Stimulated activated CD8-positive, alpha-beta memory T cell treated with anti-CD3 and anti-CD28 coated beads, Interleukin-7, amount 100 ng/mL, for 1 hour (primary cell): Measurements from ENCODE around the gene PTGES3.
"Not testable (repeated sequence)": the region's sequence is repeated elsewhere in the genome, so short reads cannot be mapped to it uniquely, and the experiment has no call there.

Experiments used
- DNase-seq, 2 donors: peaks; one replicate each; pipeline ENCODE4 v3.0.0-alpha.2; 2020; ENCODE audit warnings: low read depth in 2 of 2

Gene PTGES3

DNA sequence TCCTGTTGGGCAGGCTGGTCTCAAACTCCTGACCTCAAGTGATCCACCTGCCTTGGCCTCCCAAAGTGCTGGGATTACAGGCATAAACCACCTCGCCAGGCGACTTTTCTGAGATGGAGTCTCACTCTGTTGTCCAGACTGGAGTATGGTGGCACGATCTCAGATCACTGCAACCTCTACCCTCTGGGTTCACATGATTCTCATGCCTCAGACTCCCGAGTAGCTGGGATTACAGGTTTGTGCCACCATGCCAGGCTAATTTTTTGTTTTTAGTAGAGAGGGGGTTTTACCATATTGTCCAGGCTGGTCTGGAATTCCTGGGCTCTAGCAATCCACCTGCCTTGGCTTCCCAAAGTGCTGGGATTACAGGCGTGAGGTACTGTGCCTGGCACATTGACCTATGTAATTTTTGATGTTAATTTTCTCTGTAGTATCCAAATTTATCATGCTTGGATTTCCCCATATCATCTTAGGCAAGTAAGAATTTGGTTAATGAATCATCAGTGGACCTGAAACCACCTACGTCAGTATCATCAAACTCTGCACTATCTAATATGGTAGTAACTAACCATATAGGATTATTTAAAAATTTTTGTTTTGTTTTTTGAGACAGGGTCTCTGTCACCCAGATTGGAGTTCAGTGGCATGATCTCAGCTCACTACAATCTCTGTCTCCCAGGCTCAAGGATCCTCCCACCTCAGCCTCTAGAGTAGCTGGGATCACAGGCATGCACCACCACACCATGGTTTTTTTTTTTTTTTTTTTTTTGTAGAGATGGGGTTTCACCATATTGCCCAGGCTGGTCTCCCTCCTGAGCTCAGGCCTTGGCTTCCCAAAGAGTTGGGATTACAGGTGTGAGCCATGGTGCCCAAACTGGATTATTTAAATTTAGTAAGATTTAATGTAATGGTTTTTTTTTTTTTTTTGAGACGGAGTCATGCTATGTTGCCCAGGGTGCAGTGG lies 30.4 kb downstream of the PTGES3 start:
- DNase-seq: no peak

DNA sequence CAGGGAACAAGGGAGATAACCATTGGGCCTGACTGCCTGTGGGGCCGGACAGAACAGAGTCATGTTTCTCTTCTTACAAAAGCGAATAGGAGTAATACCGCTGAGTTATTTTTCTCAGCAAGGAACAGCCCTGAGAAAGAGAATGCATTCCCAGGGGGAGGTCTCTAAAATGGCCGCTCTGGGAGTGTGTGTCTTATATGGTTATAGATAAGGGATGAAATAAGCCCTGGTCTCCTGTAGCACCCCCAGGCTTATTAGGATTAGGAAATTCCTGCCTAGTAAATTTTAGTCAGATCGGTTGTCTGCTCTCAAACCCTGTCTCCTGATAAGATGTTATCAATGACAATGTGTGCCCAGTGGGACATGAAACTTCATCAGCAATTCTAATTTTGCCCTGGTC lies 34.3 kb downstream of the PTGES3 start:
- not testable (repeated sequence) for DNase-seq

DNA sequence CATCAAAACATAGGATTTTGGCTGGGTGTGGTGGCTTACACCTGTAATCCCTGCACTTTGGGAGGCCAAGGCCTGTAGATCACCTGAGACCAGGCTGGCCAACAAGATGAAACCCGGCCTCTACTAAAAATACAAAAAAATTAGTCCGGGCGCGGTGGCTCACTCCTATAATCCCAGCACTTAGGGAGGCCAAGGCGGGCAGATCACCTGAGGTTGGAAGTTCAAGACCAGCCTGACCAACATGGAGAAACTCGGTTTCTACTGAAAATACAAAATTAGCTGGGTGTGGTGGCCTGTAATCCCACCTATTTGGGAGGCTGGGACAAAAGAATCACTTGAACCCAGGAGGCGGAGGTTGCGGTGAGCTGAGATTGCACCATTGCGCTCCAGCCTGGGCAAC lies 40.1 kb downstream of the PTGES3 start:
- not testable (repeated sequence) for DNase-seq

- peak; percentile 71 to 80 for DNase-seq
Observed at GRCh38 chr12:56645717-56646446, 42.2 kb downstream of the PTGES3 start, which contains the start of gene ATP5F1B. ATP5F1B (minus strand) TSS chr12:56645984; CDS start chr12:56645963, 21 bp downstream.

DNA sequence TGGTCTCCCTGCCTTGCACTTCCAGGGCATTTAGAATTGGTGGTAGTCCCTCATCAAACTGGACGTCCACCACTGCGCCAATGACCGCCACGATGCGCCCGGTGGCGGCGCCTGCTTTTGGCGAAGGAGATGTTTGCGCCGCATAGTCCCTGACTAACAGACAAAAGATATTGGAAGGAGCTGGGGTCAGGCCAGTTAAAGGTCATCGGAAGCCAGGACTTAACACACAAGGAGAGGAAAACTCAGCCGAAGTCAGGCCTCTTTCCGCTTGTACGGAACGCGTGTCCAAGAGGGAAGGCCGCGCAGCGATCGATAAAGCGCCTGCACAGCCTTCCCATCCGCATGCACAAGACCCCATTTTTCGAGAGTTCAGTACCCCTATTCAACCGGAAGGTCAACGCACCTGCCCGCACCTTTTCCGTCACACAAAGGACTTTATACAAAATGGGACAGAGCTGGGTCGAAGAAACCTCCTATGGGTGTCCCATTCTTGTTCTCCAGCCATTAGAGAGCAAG lies 42.8 kb downstream of the PTGES3 start:
- DNase-seq: no peak

DNA sequence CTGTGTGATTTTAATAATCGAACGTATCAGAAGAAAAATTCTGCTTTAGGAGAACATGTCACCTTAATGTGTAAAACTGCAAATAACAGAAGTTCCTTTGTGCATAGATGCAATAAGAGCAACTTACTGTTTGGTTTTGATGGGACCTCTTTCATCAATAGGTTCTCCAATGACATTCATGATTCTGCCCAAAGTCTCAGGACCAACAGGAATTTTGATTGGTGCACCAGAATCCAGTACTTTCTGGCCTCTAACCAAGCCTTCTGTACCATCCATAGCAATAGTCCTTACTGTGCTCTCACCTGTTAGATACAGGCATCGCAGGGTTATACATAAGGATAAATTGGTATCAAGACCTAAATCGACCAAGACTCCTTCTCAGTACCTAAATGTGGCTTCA lies 43.4 kb downstream of the PTGES3 start:
- no peak for DNase-seq

- DNase-seq: no peak
Observed at GRCh38 chr12:56641219-56641618, 46.9 kb downstream of the PTGES3 start.

- no peak for DNase-seq
Observed at GRCh38 chr12:56637621-56638020, 50.5 kb downstream of the PTGES3 start.

DNA sequence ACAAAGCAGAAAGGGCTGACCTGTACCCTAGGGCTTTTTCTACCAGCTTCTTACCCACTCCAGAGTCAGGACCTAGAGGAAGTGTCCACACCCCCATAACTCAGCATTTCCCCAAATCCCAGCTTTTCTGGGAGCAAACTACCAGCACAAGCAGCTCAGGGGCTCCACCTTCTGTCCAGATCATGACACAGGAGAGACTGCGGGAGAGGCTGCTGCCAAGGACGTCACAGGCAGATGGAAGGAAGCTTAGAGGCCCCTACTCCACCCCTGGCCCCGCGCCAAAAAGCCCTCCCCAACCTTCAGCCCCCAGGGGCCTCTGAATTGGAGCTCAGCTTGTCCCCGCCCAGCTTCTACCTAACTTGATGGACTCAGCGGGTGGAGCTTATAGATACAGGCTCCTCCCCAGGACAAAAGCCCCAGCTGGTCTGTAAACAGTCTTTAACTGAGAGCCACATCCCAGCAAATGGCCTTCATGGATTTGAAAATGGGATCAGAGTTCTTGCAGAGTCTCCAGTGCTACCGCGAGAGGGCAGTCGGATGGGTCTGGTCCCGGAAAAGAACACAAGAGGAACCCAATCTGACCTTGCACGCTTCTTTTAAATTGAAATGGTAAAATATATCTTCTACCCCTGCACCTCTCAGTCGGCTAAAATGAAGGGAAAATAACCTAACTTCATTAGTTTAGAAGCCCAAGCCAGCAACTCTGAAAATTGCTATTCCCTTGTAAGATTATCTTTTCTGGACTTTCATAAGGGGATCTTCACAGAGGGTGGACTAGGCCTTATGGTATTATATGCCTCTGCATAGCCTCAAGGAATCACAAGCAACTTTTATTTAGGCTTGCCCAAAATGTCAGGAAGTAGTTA lies 51.2 kb downstream of the PTGES3 start:
- DNase-seq: peak; percentile 82 to 91

GRCh38 chr12:56635806-56636674 lies 52.0 kb downstream of the PTGES3 start:
- DNase-seq: peak; percentile 57 to 58

DNA sequence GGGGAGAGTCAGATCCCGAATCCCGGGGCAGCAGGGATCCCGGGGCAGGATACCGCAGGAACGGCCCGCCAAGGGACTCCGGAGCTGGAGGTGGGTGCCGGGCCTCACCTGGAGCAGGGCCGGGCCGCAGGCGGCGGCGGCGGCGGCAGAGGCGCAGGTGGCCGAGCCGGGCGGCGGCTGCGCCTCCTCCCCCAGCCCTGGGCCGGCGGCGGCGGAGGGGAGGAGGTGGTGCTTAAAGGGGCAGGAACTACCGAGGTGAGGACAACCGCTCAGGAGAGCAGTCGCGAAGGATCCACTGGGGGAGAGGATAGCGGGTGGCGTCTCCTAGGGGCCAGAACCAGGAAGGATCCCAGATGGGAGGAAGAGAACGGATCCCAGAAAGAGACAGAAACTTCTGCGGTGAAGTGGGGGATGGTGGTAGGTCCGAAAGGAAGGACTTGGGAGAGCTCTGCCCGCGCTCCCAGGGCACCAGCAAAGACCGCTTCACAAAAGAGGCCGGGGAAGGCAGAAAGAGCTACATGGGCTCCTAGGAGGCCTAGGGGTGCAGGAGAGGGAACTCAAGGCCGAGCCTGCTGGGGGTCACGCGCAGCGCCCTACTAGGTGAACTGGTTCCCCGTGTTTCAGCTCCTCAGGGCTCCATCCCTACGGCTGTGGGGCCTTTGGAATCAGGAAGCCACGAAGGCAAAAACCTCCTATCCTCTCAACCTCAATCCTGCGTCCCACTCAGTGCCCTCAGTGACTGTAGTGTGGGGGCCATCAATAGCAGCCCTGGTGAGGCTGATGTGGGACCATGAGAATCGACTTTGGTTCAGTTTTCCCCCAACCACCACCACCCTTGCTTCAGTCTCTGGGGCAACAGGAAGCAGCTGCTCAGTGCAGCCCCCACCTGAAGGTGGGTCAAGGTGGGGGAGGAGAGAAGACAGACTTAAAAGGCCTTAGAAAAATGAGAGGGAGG lies 53.0 kb downstream of the PTGES3 start:
- peak in 1 of 2 donors; percentile 41 for DNase-seq

DNA sequence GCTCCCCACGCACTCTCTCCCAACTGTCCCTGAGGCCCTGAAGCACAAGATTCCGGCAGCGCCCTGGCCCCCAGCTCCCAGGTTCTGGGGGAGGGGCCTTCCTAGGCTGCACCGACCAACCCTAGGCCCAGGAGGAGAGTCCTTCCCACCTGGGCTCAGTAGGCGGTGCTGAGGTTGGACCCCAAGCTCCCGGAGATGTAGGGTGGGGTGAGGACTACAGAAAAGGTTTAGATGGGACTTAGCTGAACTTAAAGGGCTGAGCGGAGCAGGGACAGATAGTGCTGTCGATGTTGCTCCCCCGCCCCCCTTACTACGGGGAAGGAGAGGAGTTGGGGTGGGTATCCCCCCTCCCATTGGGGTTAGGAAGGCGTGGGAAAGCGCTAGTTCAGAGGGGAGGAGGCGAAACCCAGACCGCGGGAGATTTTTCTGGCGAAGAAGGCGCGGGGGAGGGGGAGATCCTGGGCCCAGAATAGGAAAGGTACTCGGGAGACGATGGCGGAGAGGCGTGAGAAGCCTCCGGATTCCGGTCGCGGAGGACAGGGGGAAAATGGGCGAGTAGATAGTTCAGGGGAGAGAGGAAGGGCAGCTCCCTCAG lies 53.7 kb downstream of the PTGES3 start:
- DNase-seq: no peak

DNA sequence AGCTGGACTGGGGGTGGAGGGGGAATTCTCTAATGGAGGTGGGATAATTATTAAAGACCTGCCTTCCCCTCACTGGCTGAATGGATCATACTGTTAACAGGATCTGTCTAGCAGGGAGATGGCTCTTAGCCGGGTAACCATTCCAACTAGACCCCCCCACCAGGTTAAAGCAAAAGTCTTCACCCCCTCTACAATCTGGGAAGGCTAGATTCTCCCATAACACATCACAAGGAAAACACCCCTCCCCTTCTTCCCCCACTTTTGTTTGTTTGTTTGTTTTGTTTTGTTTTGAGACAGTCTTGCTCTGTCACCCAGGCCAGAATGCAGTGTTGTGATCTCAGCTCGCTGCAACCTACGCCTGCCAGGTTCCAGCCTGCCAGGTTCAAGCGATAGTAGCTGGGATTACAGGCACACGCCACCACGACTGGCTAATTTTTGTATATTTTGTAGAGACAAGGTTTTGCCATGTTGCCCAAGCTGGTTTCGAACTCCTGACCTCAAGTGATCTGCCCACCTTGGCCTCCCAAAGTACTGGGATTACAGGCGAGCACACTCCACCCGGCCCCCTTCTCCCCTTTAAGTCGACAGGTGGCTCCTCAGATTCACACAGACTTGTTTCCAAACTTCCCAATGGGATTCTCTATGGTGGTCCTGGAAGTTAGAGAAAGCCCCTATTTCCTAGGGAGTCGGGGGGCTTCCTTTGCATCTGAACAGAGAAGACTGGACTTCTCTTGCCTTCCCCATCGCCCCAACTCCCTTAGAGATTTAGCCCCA lies 54.4 kb downstream of the PTGES3 start:
- no peak for DNase-seq

DNA sequence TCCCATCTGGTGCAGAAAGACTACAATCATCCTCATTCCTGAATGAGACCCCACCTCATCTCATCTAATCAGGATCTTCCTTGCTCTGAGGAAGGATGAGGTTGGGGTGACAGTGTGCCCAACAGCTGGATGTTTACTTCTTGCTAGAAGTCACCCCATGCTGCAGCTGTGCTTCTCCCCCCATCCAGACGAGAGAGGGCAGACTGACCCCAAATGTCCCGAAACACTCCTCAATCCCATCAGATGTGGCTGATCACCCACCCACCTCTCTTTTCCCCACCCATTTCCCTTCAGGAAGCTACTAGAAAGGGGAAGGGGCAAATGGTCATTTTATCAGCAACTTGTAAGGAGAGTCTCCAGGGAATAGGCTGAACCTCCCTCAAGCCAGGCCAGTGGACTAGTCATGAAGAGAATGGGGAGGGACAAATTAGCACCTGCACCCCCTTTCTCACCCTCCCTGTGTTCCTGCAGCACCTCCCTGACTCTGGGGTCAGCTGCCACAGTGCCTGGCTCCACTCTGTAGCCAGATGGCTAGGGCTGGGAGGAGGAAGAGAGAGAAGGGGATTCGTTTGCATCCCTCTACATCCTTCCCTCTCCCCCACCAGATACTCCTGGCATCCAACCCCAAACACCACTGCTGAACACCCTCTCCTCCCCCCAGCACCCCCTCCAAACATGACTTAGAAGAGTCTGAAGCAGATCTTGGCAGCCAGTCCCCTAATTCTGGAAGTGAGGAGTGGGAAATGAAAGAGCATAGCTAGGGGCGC lies 55.2 kb downstream of the PTGES3 start:
- DNase-seq: no peak

DNA sequence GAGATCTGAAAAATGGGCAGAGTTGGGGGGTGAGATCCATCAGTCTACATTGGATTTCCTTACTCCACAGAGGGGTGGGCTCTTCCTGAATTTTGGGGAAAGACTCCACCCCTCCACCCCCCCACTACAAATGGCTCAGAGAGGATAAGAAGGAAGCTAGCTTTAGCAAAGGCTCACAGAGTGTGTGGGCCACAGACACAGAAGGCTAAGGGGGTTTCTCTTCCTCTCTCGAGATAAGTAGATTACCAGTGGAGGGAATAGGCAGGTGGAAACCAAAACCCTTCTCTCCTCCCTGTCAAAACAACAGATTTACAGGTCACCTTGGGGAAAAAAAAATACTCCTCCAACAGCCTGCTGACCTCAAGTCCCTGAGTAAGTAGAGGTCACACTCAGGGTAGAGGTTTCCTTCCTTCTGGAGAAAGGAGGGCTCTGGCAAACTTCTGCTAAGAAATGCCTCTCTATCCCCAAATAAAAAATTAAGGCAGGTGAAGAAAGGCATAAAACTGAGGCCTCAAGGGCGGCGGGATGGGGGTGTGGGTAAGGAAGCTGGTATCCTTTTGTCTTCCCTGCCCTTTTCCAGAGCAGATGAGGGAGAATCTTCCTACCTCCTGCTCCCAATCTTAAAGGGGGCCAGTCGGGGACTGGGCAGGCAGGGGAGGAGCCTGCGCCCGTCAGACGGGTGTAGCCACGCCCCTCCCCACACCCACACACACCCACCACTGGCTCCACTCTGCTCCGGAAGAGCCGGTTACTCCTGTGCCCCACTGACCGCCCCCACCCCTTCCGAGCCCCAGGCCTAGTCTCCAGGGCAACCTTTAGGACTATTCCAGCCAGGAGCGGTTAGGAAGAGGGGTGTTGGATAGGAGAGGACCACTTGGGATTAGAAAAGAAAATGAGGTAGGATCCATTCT lies 56.0 kb downstream of the PTGES3 start:
- peak in 1 of 2 donors; percentile 24 for DNase-seq

DNA sequence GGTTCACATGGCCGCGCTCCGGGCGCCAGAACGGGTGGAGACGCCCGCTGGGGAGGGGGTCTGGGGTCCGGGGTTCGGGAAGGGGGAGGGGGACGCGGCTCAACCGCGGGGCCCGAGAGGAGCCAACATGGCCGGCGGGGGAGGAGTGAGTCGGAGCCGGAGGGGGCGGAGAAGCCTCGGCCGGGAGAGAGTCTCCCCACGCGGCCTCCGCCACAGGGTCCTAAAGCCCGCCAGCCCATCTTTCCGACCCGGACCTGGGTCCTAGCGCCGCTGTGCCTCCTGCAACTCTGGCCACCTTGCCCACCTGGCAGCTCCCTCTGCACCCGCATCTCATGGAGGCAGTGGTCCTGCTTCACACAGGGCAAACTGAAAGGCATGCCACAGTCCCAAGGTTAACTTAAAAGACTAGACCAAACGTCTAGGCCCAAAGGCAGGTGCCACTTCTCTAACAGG lies 57.9 kb downstream of the PTGES3 start, which contains the start of gene BAZ2A:
TSS of gene BAZ2A (minus strand) at position 147 of the 453 bp plus-strand sequence. CDS start 12,796 bp downstream, outside the sequence.
- DNase-seq: peak; percentile 71 to 74
